Transverse colon (tissue), 4 donors: ENCODE measurements around the gene CHRD. TPM values are rescaled to one million over a fixed set of nuclear protein-coding genes. Genes with fewer than 3 reads are reported as not detected.

ENCODE experiments used
- DNase-seq: peaks from one replicate; pipeline ENCODE4 v3.0.0-alpha.2; 2019
- H3K27ac ChIP-seq, 4 donors: fragments of 200-600 bp; sonication (generic); 2 replicates each; pipeline ENCODE4 v1.5.1; 2016 to 2018; ENCODE audit warnings: inconsistent platforms in 4 of 4
- H3K27me3 ChIP-seq: fragments of 200-600 bp; sonication (generic); 2 replicates; pipeline ENCODE4 v1.5.1; 2017; ENCODE audit warnings: inconsistent platforms
- H3K36me3 ChIP-seq, 4 donors: fragments of 200-600 bp; sonication (generic); 2 replicates each; pipeline ENCODE4 v1.5.1; 2017 to 2019; ENCODE audit warnings: inconsistent platforms in 4 of 4
- H3K4me1 ChIP-seq, 4 donors: fragments of 200-600 bp; sonication (generic); 2 replicates each; pipeline ENCODE4 v1.5.1; 2017 to 2020; ENCODE audit warnings: inconsistent platforms in 4 of 4
- H3K4me3 ChIP-seq, 4 donors: fragments of 200-600 bp; sonication (generic); 1 replicate in 1 of 4; 2 replicates in 3 of 4; pipeline versions ENCODE4 v1.5.1 to v1.6.1; 2017 to 2019; ENCODE audit warnings: inconsistent platforms in 4 of 4
- H3K9me3 ChIP-seq, 2 donors: fragments of 200-600 bp; sonication (generic); 2 replicates each; pipeline ENCODE4 v1.5.1; 2017 to 2019; ENCODE audit warnings: inconsistent platforms in 2 of 2
- EP300 ChIP-seq: sonication (generic); formaldehyde crosslinking; IDR thresholded peaks from one replicate; pipeline ENCODE4 v1.6.1; 2017; ENCODE audit warnings: antibody characterized with exemption, low read depth
- POLR2A ChIP-seq: fragments of 450-650 bp; IDR thresholded peaks from one replicate; pipeline ENCODE4 v1.6.1; 2016; ENCODE audit warnings: antibody characterized with exemption, mild to moderate bottlenecking, moderate library complexity
- POLR2AphosphoS5 ChIP-seq, 3 donors: sonication (generic); formaldehyde crosslinking; IDR thresholded peaks; one replicate each; pipeline ENCODE4 v1.6.1; 2016; ENCODE audit warnings: antibody characterized with exemption in 3 of 3
- WGBS, 2 donors: methylation state at CpG; one replicate each; pipeline ENCODE4 v1.1.5; 2018; ENCODE audit warnings: low coverage in 1 of 2; 5-methylcytosine and 5-hydroxymethylcytosine counted together
- in situ Hi-C, 4 donors: fragments of 200-750 bp; cut with MboI; loops; one replicate each; pipeline versions ENCODE4 v1.15.0 to v1.15.1; 2017; ENCODE audit warnings: low sequenced_read_pairs in 3 of 4, low pct_ligation_motif_present in 1 of 4, low pct_unique_long_range_greater_than_20kb in 1 of 4
- intact Hi-C: fragments of 100-400 bp; cut with DNase I; formaldehyde crosslinking; loops from one replicate; pipeline ENCODE4 v1.15.1; 2023; ENCODE audit warnings: low total_unique reads
- total RNA-seq, 4 donors: library from RNA; depleted of rRNA; stranded (reverse); fragments of >200 nt; gene quantifications; one replicate each; pipeline ENCODE4 v1.1.0, GENCODE V29; 2016
- TF ChIP-seq, protein P1 (sequence below), 5 experiments: fragments of 200-600 bp in 3 of 5; fragments of 450-650 bp in 2 of 5; sonication (generic) in 3 of 5; IDR thresholded peaks; 1 replicate in 2 of 5; 2 replicates in 3 of 5; pipeline ENCODE4 v1.5.1; 2016 to 2017; ENCODE audit warnings: antibody characterized with exemption in 5 of 5, inconsistent platforms in 3 of 5, mild to moderate bottlenecking in 2 of 5, moderate library complexity in 1 of 5

Gene CHRD
- total RNA-seq, 4 donors from 2014 or later, result 1.9 to 7.0 (median 4.5) TPM

DNA sequence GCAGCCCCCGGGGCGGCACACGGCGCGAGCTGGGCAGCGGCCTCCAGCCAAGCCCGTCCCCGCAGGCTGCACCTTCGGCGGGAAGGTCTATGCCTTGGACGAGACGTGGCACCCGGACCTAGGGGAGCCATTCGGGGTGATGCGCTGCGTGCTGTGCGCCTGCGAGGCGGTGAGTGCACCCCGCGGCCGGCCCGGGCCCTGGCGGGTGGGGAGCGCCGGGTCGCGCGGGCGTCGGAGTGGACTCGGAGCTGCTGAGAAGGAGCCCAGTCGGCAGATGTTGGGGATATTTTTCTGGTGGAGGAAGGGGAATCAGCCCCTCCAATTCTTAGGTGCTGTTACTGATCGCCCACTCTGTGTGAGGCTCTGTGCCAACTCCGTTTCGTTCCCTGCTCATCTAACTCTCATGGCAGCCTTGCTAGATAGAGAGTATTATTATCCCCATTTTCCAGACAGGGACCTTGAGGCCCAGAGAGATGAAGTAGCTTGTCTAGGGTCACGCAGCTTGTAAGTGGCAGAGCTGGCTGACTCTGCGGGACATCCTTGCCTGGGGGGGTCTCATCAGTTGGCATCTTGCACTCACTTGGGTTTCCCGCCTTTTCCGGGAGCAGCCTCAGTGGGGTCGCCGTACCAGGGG, 890 bp downstream of the CHRD start:
- Histone ChIP-seq H3K4me3 (peak overlapping the region; percentile 37 to 45 (median 43)), H3K36me3 (no peaks in the 10 kb centered on the region), H3K27ac (peak overlapping the region in 3 of 4 donors; percentile 36 to 63 (median 43)), H3K4me1 (peaks cover 12 to 29% (median 14%) of the 10 kb centered on the region in 4 donors), H3K9me3 (no peaks in the 10 kb centered on the region), H3K27me3 (peaks cover 61% of the 10 kb centered on the region)
- 0 to 5% methylated on average over 1 to 40 of the region's 42 CpGs for WGBS, 2 donors
- no peak for DNase-seq
- intact Hi-C loops, result loop anchor here (10.0 kb wide), 1 partner anchor 394 kb away; no protein-coding TSS in a partner anchor
- in situ Hi-C loops, result loop anchor here in 1 of 4 donors (25.0 kb wide), 1 partner anchor 407 kb away; no protein-coding TSS in a partner anchor
- TF ChIP-seq, protein P1, sequence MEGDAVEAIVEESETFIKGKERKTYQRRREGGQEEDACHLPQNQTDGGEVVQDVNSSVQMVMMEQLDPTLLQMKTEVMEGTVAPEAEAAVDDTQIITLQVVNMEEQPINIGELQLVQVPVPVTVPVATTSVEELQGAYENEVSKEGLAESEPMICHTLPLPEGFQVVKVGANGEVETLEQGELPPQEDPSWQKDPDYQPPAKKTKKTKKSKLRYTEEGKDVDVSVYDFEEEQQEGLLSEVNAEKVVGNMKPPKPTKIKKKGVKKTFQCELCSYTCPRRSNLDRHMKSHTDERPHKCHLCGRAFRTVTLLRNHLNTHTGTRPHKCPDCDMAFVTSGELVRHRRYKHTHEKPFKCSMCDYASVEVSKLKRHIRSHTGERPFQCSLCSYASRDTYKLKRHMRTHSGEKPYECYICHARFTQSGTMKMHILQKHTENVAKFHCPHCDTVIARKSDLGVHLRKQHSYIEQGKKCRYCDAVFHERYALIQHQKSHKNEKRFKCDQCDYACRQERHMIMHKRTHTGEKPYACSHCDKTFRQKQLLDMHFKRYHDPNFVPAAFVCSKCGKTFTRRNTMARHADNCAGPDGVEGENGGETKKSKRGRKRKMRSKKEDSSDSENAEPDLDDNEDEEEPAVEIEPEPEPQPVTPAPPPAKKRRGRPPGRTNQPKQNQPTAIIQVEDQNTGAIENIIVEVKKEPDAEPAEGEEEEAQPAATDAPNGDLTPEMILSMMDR (IDR thresholded peaks at IDR 0.05), result no peak
- TF ChIP-seq POLR2A, result no peak
- no peak for TF ChIP-seq POLR2AphosphoS5 (IDR thresholded peaks at IDR 0.05)
- no peak for TF ChIP-seq EP300

- DNase-seq, result no peak
Measured at GRCh38 chr3:184381261-184382224, 1.7 kb downstream of the CHRD start.

GRCh38 chr3:184382326-184383032, 2.6 kb downstream of the CHRD start:
- Histone ChIP-seq H3K36me3 (no peaks in the 10 kb centered on the region), H3K4me1 (peaks cover 12 to 28% (median 14%) of the 10 kb centered on the region in 4 donors), H3K4me3 (no peak overlapping the region), H3K9me3 (no peaks in the 10 kb centered on the region), H3K27ac (no peak overlapping the region), H3K27me3 (peaks cover 47% of the 10 kb centered on the region)
- in situ Hi-C loops (loop anchor here in 1 of 4 donors (25.0 kb wide), 1 partner anchor 405 kb away; no protein-coding TSS in a partner anchor), intact Hi-C loops (loop anchor here (10.0 kb wide), 1 partner anchor 392 kb away; no protein-coding TSS in a partner anchor)
- TF ChIP-seq POLR2A (no peak), EP300 (no peak), POLR2AphosphoS5 (IDR thresholded peaks at IDR 0.05) (no peak)
- TF ChIP-seq, protein P1 (IDR thresholded peaks at IDR 0.05), result no peak
- 79% methylated on average over 15 of the region's 16 CpGs; no CpG with 5 or more reads in 1 of the 2 donors for WGBS, 2 donors
- no peak for DNase-seq

More at GRCh38 chr3:184381261-184382224, 1.7 kb downstream of the CHRD start:
- H3K9me3 ChIP-seq, result no peaks in the 10 kb centered on the region
- intact Hi-C loops, result loop anchor here (10.0 kb wide), 1 partner anchor 393 kb away; no protein-coding TSS in a partner anchor
- in situ Hi-C loops, result loop anchor here in 1 of 4 donors (25.0 kb wide), 1 partner anchor 406 kb away; no protein-coding TSS in a partner anchor
- H3K27ac ChIP-seq, result peak overlapping the region in 1 of 4 donors; percentile 6
- peaks cover 12 to 29% (median 14%) of the 10 kb centered on the region in 4 donors for H3K4me1 ChIP-seq
- peaks cover 53% of the 10 kb centered on the region for H3K27me3 ChIP-seq
- TF ChIP-seq, protein P1 (IDR thresholded peaks at IDR 0.05), result no peak
- TF ChIP-seq POLR2A (no peak), EP300 (no peak), POLR2AphosphoS5 (IDR thresholded peaks at IDR 0.05) (no peak)
- no peaks in the 10 kb centered on the region for H3K36me3 ChIP-seq
- 13% methylated on average over 54 of the region's 55 CpGs; no CpG with 5 or more reads in 1 of the 2 donors for WGBS, 2 donors
- peak overlapping the region in 2 of 4 donors; percentile 7 to 44 for H3K4me3 ChIP-seq
